HFF-Myc (cell line): ENCODE results near the gene WBP1.

ENCODE experiments used
- DNase-seq: peaks from one replicate; pipeline ENCODE4 v3.0.0-alpha.2; 2011; ENCODE audit warnings: low read depth; ENCODE audit errors: extremely low read depth
- H3K4me3 ChIP-seq: replicated peaks from 2 replicates; pipeline ENCODE4 v1.5.1; 2011; ENCODE audit warnings: low read depth, mild to moderate bottlenecking, control low read depth, low read length
- TF ChIP-seq, protein P1 (sequence below): IDR thresholded peaks from 2 replicates; pipeline ENCODE4 v1.5.1; 2012; ENCODE audit warnings: mild to moderate bottlenecking, low read depth, low read length, control low read depth; ENCODE audit errors: missing control alignments

Gene WBP1

DNA sequence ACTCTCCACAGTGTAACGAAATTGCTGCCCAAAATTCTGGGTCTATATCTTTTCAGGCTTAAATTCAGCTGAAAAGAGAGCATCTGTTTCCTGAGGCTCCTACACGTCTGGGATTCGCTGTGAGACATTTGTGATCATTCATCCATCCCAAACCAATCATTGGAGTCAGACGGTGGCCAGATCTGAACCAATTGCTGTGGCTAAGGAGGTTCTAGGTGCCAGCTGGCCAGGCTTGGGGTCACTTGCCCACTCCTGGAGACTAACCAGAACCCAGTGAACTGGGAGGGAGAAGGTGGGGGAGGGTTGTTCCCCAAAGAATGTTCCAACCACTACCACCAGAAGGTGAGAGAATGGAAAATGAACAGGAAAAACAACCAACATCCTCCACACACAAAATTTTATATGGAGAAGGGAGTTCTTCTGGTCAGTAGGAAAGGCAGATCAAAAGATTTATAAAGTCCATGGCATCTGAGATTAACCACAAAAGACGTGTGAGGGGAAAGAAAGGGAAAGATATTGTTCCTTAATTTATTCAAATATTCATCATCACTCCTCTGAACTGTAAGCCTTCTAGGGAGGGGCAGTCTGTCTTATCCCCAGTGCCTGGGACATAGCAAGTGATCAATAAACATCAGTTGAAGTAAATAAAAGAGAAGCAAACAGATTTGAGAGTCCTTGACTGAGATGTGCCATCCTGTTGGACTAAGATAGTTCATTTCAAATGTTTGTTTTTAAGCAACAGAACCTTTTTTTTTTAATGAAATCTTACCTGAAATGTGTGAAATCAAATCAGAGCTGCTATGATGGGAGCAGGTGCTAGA is 13.5 kb upstream of the WBP1 start:
- no peak for DNase-seq
- no peak overlapping the region for H3K4me3 ChIP-seq
- TF ChIP-seq, protein P1, sequence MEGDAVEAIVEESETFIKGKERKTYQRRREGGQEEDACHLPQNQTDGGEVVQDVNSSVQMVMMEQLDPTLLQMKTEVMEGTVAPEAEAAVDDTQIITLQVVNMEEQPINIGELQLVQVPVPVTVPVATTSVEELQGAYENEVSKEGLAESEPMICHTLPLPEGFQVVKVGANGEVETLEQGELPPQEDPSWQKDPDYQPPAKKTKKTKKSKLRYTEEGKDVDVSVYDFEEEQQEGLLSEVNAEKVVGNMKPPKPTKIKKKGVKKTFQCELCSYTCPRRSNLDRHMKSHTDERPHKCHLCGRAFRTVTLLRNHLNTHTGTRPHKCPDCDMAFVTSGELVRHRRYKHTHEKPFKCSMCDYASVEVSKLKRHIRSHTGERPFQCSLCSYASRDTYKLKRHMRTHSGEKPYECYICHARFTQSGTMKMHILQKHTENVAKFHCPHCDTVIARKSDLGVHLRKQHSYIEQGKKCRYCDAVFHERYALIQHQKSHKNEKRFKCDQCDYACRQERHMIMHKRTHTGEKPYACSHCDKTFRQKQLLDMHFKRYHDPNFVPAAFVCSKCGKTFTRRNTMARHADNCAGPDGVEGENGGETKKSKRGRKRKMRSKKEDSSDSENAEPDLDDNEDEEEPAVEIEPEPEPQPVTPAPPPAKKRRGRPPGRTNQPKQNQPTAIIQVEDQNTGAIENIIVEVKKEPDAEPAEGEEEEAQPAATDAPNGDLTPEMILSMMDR, result no peak

DNA sequence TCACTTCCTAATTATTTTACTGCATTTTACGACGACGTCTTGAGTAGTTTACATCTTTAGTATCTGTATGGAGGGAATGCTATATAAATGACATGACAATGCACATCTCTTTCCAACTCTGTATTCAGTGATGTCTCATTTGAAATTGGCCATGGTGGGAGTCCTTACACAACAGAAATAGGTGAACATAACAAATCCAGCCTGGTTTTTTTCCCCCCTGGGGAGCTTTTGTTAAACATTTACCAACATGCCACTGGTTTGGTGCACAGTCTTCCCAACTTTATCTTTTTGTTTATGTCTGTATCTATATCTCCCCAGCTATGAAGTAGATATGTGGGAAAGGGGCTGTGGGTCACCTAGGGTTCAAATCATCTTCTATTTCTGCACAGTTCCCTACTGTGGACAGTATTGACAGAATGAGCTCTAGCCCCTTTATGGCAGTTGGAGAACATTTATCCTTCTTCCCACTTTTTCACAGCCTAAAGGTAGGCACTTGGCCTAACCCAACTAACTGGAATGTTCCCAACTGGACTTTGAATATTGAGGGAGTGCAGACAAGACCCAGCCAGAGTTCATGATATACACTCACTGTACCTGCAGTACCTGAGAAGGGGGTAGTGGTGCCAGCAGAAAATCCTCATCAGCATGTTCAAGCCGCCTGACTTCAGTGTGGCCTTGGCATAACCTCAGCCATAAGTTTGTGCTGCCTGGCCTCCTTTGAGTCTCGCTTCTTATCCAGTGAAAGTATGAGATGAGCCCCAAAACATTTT is 10.8 kb upstream of the WBP1 start:
- TF ChIP-seq, protein P1, result no peak
- H3K4me3 ChIP-seq, result no peak overlapping the region
- no peak for DNase-seq

DNA sequence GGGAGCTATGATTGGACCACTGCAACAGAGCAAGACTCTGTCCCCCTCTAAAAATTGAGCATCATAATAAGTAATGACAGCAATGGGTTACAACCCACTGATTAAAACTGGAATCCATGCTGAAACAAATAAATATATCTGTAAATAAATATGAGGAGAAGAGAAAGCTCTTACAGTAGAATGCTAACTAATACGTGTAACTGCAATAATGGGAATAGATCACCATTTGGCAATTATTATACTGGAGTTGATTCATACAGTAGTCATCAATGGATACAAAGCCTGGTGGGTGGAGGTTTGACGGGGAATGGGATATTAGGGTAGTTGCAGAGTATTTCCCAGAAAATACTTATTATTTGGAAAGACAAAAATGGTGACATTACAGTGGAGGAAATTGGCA is 9.5 kb upstream of the WBP1 start:
- no peak overlapping the region for H3K4me3 ChIP-seq
- TF ChIP-seq, protein P1, result no peak
- DNase-seq, result no peak

DNA sequence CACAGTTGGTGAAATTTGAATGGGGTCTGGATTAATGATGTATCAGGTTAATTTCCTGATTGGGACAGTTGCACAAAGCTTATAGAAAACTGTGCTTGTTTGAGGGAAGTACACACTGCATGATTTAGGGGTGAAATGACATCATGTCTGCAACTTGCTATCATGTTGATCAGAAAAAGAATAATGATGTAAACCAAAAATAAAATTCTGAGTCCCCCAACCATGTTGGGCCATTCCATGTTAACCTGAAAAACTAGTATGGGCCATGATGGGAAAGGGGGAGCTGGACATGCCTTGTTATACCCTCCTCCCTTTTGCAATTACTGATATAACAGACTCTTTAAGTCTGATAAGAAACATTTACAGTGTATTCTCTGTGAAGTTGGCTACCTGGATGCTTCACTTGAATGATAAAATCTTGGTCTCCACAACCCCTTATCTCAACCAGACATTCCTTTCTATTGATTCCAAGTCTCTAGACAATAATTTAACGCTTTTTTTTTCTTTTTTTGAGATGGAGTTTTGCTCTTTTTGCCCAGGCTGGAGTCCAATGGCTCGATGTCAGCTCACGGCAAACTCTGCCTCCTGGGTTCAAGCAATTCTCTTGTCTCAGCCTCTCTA is 7.6 kb upstream of the WBP1 start:
- DNase-seq, result no peak
- TF ChIP-seq, protein P1, result no peak
- no peak overlapping the region for H3K4me3 ChIP-seq

DNA sequence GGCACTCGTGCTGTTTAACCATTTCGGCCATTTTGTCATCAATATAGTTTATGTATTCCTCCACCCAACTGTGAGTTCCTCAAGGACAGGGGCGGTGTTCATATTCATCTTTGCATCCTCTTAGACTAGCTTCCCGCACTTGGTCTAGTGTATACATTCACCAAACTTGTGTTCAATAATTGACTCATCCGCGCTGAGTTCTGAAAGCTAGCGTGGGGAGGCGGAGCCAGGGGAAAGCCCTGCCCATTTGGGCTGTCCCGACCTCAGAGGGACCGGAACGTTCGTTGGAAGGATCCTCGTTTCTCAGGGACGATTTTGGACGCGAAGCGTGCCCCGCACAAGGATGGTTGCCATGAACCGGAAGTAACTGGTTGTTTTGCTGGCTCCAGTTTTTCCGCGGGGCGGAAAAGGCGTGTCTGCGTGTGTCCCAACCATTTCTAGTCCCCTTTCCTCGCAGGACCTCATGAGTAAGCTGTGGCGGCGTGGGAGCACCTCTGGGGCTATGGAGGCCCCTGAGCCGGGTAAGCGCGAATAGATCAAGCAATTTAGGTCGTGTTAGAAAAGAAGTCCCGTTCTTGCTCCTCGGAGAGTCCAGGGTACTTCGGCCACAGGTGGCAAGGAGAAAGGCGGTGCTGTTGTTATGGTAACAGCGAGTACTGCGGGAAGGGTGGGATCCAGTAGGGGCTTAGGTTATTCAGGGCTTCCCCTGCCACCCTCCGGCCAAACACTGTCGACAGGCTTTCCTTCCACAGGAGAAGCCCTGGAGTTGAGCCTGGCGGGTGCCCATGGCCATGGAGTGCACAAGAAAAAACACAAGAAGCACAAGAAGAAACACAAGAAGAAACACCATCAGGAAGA is 3.4 kb upstream of the WBP1 start, which contains the start of gene INO80B:
TSS of gene INO80B (plus strand) at position 434 of the 858 bp plus-strand sequence. CDS start at position 464, 30 bp downstream.
- TF ChIP-seq, protein P1, result no peak
- DNase-seq, result peak; percentile 97
- H3K4me3 ChIP-seq, result peak within 1 kb of the TSS; percentile 59

DNA sequence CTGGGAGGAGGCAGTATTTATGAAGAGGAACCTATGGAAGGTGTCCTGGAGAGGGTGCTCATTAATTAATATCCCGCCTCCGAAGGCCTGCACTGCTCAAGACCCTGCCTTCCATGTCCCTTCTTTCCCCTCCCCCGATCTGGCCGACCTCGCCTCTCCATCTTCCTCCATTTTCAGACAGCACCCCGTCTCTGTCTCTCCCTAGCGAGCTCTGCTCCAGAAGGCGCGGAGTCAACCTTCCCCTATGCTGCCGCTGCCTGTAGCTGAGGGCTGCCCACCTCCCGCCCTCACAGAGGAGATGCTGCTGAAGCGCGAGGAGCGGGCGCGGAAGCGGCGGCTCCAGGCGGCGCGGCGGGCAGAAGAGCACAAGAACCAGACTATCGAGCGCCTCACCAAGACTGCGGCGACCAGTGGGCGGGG is 1.1 kb upstream of the WBP1 start:
- TF ChIP-seq, protein P1, result no peak
- DNase-seq, result no peak
- H3K4me3 ChIP-seq, result peak overlapping the region; percentile 92
